CD8-positive, alpha-beta memory T cell (primary cell): ENCODE measurements around the gene TP53BP1. TPM values are rescaled to one million over a fixed set of nuclear protein-coding genes. Genes with fewer than 3 reads are reported as not detected.

Source experiments
- CTCF ChIA-PET: fragments of 350-600 bp; sonication (Branson Sonifier 250); formaldehyde crosslinking; loops from one replicate; lab custom pipeline; 2021; ENCODE audit warnings: antibody characterized with exemption; lab: Charles Lee
- POLR2A ChIA-PET: fragments of 350-600 bp; sonication (Branson Sonifier 250); formaldehyde crosslinking; loops from one replicate; lab custom pipeline; 2021; ENCODE audit warnings: antibody characterized with exemption; lab: Charles Lee
- DNase-seq, 5 donors: peaks; one replicate each; pipeline versions ENCODE4 v3.0.0 to v3.0.0-alpha.2; 2020 to 2022; ENCODE audit warnings: mixed read lengths in 1 of 5
- H3K27ac ChIP-seq: one replicate; pipeline ENCODE4 v1.7.0; 2013; ENCODE audit warnings: low read depth, mild to moderate bottlenecking, low read length, moderate library complexity
- H3K27me3 ChIP-seq: 2 replicates; pipeline ENCODE4 v1.7.0; 2013; ENCODE audit warnings: low read length, mild to moderate bottlenecking; ENCODE audit not compliant: insufficient read depth, poor library complexity, severe bottlenecking
- H3K36me3 ChIP-seq: 2 replicates; pipeline ENCODE4 v1.7.0; 2013; ENCODE audit warnings: mild to moderate bottlenecking, low read length, moderate library complexity; ENCODE audit not compliant: insufficient read depth
- H3K4me1 ChIP-seq: 2 replicates; pipeline ENCODE4 v1.7.0; 2013; ENCODE audit warnings: mild to moderate bottlenecking, low read length, moderate library complexity; ENCODE audit not compliant: insufficient read depth
- H3K4me3 ChIP-seq: 2 replicates; pipeline ENCODE4 v1.7.0; 2013; ENCODE audit warnings: mild to moderate bottlenecking, low read length
- H3K9me3 ChIP-seq: 2 replicates; pipeline ENCODE4 v1.7.0; 2013; ENCODE audit warnings: mild to moderate bottlenecking, low read length
- H3K27ac Mint-ChIP-seq, 8 donors: one replicate each; pipeline ENCODE4 v1.8.0; 2020 to 2021; ENCODE audit warnings: mixed read lengths in 8 of 8, mild to moderate bottlenecking in 6 of 8, inconsistent platforms in 3 of 8, moderate library complexity in 3 of 8
- H3K27me3 Mint-ChIP-seq, 2 donors: one replicate each; pipeline ENCODE4 v1.8.0; 2020 to 2021; ENCODE audit warnings: mixed read lengths in 2 of 2, mild to moderate bottlenecking in 1 of 2, moderate library complexity in 1 of 2
- H3K36me3 Mint-ChIP-seq, 3 donors: one replicate each; pipeline ENCODE4 v1.8.0; 2020 to 2021; ENCODE audit warnings: mixed read lengths in 3 of 3, inconsistent platforms in 1 of 3, mild to moderate bottlenecking in 1 of 3
- H3K4me1 Mint-ChIP-seq, 3 donors: one replicate each; pipeline ENCODE4 v1.8.0; 2020 to 2021; ENCODE audit warnings: mixed read lengths in 3 of 3, inconsistent platforms in 1 of 3, mild to moderate bottlenecking in 1 of 3
- H3K4me3 Mint-ChIP-seq, 7 donors: one replicate each; pipeline ENCODE4 v1.8.0; 2020 to 2021; ENCODE audit warnings: mixed read lengths in 7 of 7, mild to moderate bottlenecking in 6 of 7, moderate library complexity in 4 of 7, inconsistent platforms in 2 of 7
- H3K9me3 Mint-ChIP-seq, 5 donors: one replicate each; pipeline ENCODE4 v1.8.0; 2020 to 2022; ENCODE audit warnings: mixed read lengths in 5 of 5, mild to moderate bottlenecking in 3 of 5, moderate library complexity in 2 of 5, inconsistent platforms in 1 of 5
- polyA plus RNA-seq: library from polyadenylated mRNA; unstranded; fragments of 300-500 nt; fragmentation: Illumina TruSeq; gene quantifications from one replicate; pipeline ENCODE4 v1.2.3, GENCODE V29; 2021
- total RNA-seq, 2 experiments: library from RNA; stranded (reverse); gene quantifications; one replicate each; pipeline ENCODE4 v1.2.3, GENCODE V29; 2021

Gene TP53BP1
- total and polyA plus RNA-seq, 3 experiments from 2014 or later: 8.2 to 29.1 (median 28.7) TPM

DNA sequence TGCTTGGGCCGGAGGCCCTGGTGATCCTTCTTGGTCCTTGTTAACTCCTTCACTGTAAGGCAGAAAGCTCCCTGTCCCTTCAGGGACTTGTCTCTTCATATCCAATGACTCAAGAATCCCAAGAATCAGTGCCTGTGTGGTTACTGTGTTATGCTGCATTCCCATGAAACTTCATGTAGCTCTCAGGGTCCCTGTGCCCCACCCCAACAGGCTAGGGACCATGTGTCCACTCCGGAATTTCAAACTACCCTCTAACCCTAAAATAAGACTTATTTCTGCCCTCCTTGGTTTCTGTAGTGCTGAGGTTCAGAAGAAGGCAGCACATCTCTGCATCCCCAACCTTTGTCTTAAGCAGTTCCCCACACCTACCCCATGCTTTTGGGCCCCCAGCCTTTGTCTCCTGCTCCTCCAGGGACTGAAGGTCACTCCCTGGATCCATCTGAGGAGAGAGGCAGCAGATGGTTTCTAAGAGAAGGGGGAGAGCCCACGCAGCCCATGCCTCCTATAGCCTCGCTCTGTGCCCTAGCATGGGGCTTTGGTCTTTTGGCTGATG is 23.9 kb upstream of the TP53BP1 start:
- Histone ChIP-seq H3K36me3 (no peaks in the 10 kb centered on the region), H3K4me3 (no peak overlapping the region), H3K9me3 (no peaks in the 10 kb centered on the region), H3K4me1 (peaks cover 5% of the 10 kb centered on the region), H3K27me3 (peaks cover 10% of the 10 kb centered on the region), H3K27ac (peak overlapping the region; percentile 43)
- peaks cover 30 to 34% of the 10 kb centered on the region in 2 donors for H3K27me3 Mint-ChIP-seq
- ChIA-PET POLR2A (no interaction called here), CTCF (no interaction called here)
- no peaks in the 10 kb centered on the region for H3K36me3 Mint-ChIP-seq
- H3K4me1 Mint-ChIP-seq: peaks cover 8 to 34% (median 15%) of the 10 kb centered on the region in 3 donors
- no peaks in the 10 kb centered on the region for H3K9me3 Mint-ChIP-seq
- H3K27ac Mint-ChIP-seq: no peak overlapping the region
- H3K4me3 Mint-ChIP-seq: no peak overlapping the region
- DNase-seq: no peak

DNA sequence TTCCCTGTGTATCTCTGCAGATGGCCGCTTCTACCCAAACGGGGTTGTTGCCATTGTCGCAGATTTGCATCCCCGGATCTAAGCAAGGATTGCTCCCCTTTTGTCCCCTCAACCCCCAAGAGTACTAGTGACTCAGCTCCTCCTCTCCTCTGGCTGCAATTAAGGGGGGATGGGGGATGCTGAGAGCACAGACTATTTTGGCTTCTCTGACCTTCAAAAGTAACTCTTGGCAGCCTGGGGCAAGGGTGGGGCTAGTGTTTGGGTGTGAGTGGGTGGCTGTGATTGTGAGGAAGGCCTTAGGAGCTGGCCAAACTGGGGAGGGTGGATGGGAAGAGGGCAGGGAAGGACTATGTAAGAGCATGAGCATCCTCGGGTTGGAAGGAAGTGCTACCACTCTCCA is 23.2 kb upstream of the TP53BP1 start:
- no peak overlapping the region for H3K4me3 Mint-ChIP-seq
- no peak overlapping the region for H3K27ac ChIP-seq
- CTCF ChIA-PET: interaction anchor here (2.1 kb wide), 1 partner anchor 32 kb away, joined by 7 read pairs; no protein-coding TSS in a partner anchor
- peaks cover 9% of the 10 kb centered on the region for H3K4me1 ChIP-seq
- H3K36me3 Mint-ChIP-seq: no peaks in the 10 kb centered on the region
- no peak overlapping the region for H3K4me3 ChIP-seq
- H3K9me3 ChIP-seq: no peaks in the 10 kb centered on the region
- H3K27me3 ChIP-seq: peaks cover 10% of the 10 kb centered on the region
- DNase-seq: no peak
- POLR2A ChIA-PET: no interaction called here
- H3K27me3 Mint-ChIP-seq: peaks cover 30 to 34% of the 10 kb centered on the region in 2 donors
- H3K9me3 Mint-ChIP-seq: no peaks in the 10 kb centered on the region
- peaks cover 14 to 41% (median 22%) of the 10 kb centered on the region in 3 donors for H3K4me1 Mint-ChIP-seq
- no peaks in the 10 kb centered on the region for H3K36me3 ChIP-seq
- peak overlapping the region in 1 of 8 donors; percentile 6 for H3K27ac Mint-ChIP-seq

GRCh38 chr15:43515741-43516140 is 22.8 kb upstream of the TP53BP1 start:
- Mint-ChIP-seq H3K4me3 (peak overlapping the region in 1 of 7 donors; percentile 26), H3K9me3 (no peaks in the 10 kb centered on the region), H3K36me3 (no peaks in the 10 kb centered on the region), H3K4me1 (peaks cover 15 to 45% (median 24%) of the 10 kb centered on the region in 3 donors), H3K27ac (no peak overlapping the region), H3K27me3 (peaks cover 29 to 34% of the 10 kb centered on the region in 2 donors)
- no peak overlapping the region for H3K27ac ChIP-seq
- H3K9me3 ChIP-seq: no peaks in the 10 kb centered on the region
- H3K36me3 ChIP-seq: no peaks in the 10 kb centered on the region
- CTCF ChIA-PET: interaction anchor here (1.3 to 2.3 kb wide), 4 partner anchors 9 to 75 kb away, joined by 4 to 11 read pairs (median 8); no protein-coding TSS in a partner anchor
- H3K27me3 ChIP-seq: peaks cover 10% of the 10 kb centered on the region
- POLR2A ChIA-PET: no interaction called here
- no peak overlapping the region for H3K4me3 ChIP-seq
- peaks cover 11% of the 10 kb centered on the region for H3K4me1 ChIP-seq
- no peak for DNase-seq

DNA sequence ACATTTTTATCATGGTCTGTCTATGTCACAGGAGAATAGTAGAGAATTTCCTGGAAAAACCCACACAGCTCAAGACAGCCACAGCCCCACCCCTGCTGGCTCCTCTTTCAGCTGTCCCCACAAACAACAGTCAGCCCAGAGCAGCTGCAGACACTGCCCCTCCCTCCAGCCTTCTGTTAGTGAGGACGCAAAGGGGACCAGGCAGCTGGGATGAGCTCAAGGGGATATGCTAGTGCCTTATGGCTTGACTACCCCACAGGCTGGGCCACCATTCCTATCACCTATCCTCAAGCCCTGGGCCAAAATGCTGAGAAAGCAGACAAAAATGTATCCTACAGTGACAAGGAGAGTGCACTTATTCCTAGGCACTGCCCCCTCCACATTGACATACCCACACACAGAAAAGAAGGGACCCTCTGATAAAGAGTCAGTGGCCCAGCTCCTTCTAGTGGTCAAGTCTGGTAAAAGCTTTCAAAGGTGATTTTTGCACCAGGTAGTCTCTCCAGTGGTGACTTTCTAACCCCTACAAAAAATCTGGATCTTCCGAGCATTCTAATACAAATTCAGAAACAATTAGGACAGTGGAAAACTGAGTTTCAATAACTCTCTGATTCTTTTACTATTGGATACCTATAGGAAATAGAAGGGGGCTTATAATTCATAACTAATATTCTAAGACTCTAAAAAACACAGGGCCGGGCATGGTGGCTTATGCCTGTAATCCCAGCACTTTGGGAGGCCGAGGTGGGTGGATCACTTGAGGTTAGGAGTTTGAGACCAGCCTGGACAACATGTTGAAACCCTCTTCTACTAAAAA is 21.5 kb upstream of the TP53BP1 start:
- peak overlapping the region in 2 of 8 donors; percentile 66 to 67 for H3K27ac Mint-ChIP-seq
- H3K36me3 Mint-ChIP-seq: peaks cover 0 to 5% (median 0%) of the 10 kb centered on the region in 3 donors
- no peaks in the 10 kb centered on the region for H3K9me3 Mint-ChIP-seq
- H3K27me3 Mint-ChIP-seq: peaks cover 28 to 32% of the 10 kb centered on the region in 2 donors
- peak overlapping the region in 1 of 7 donors; percentile 8 for H3K4me3 Mint-ChIP-seq
- Histone ChIP-seq H3K36me3 (no peaks in the 10 kb centered on the region), H3K4me3 (no peak overlapping the region), H3K9me3 (no peaks in the 10 kb centered on the region), H3K27me3 (peaks cover 8% of the 10 kb centered on the region), H3K27ac (peak overlapping the region; percentile 10), H3K4me1 (peaks cover 20% of the 10 kb centered on the region)
- POLR2A ChIA-PET: no interaction called here
- CTCF ChIA-PET: interaction anchor here (0.9 to 2.3 kb wide), 18 partner anchors 8 to 593 kb away, joined by 3 to 11 read pairs (median 4); partner anchors contain the start of genes TUBGCP4 and ZSCAN29
- peaks cover 25 to 56% (median 36%) of the 10 kb centered on the region in 3 donors for H3K4me1 Mint-ChIP-seq
- peak in 2 of 5 donors; percentile 18 to 38 for DNase-seq

- Mint-ChIP-seq H3K27ac (peak overlapping the region in 3 of 8 donors; percentile 39 to 69 (median 66)), H3K4me1 (peaks cover 23 to 60% (median 41%) of the 10 kb centered on the region in 3 donors), H3K4me3 (no peak overlapping the region), H3K27me3 (peaks cover 23 to 24% of the 10 kb centered on the region in 2 donors), H3K9me3 (no peaks in the 10 kb centered on the region), H3K36me3 (peaks cover 0 to 5% (median 0%) of the 10 kb centered on the region in 3 donors)
- no peaks in the 10 kb centered on the region for H3K36me3 ChIP-seq
- no peak for DNase-seq
- H3K4me1 ChIP-seq: peaks cover 21% of the 10 kb centered on the region
- H3K4me3 ChIP-seq: no peak overlapping the region
- H3K9me3 ChIP-seq: no peaks in the 10 kb centered on the region
- H3K27ac ChIP-seq: no peak overlapping the region
- peaks cover 5% of the 10 kb centered on the region for H3K27me3 ChIP-seq
- ChIA-PET POLR2A (no interaction called here), CTCF (interaction anchor here (0.9 to 2.3 kb wide), 11 partner anchors 11 to 592 kb away, joined by 3 to 10 read pairs (median 5); partner anchors contain the start of genes TUBGCP4 and ZSCAN29)
Observed at GRCh38 chr15:43513550-43513949, 20.6 kb upstream of the TP53BP1 start.

- no peaks in the 10 kb centered on the region for H3K9me3 ChIP-seq
- no peaks in the 10 kb centered on the region for H3K27me3 ChIP-seq
- H3K4me1 Mint-ChIP-seq: peaks cover 22 to 50% (median 41%) of the 10 kb centered on the region in 3 donors
- peak overlapping the region; percentile 80 for H3K27ac ChIP-seq
- H3K36me3 Mint-ChIP-seq: peaks cover 0 to 5% (median 0%) of the 10 kb centered on the region in 3 donors
- peaks cover 21% of the 10 kb centered on the region for H3K4me1 ChIP-seq
- ChIA-PET POLR2A (interaction anchor here (0.5 to 2.5 kb wide), 5 partner anchors 18 to 1000 kb away, joined by 3 to 27 read pairs (median 5); partner anchors contain the start of genes GOLM2, PDIA3 and TP53BP1), CTCF (interaction anchor here (0.9 to 2.9 kb wide), 9 partner anchors 15 to 265 kb away, joined by 3 to 20 read pairs (median 4); partner anchors contain the start of genes ELL3, TP53BP1, TUBGCP4 and ZSCAN29)
- H3K27ac Mint-ChIP-seq: peak overlapping the region; percentile 89 to 100 (median 95)
- peak in 2 of 5 donors; percentile 11 to 18 for DNase-seq
- H3K4me3 ChIP-seq: peak overlapping the region; percentile 89
- peaks cover 7 to 8% of the 10 kb centered on the region in 2 donors for H3K27me3 Mint-ChIP-seq
- H3K9me3 Mint-ChIP-seq: no peaks in the 10 kb centered on the region
- H3K36me3 ChIP-seq: no peaks in the 10 kb centered on the region
- H3K4me3 Mint-ChIP-seq: peak overlapping the region; percentile 91 to 98 (median 94)
Observed at GRCh38 chr15:43511012-43511885, 18.3 kb upstream of the TP53BP1 start.
